ENCODE data around the gene TSFM.

GRCh38 chr12:57802607-57803006, 20.0 kb downstream of the TSFM start:
- no peak for TF ChIP-seq EZH2 (IDR thresholded peaks at IDR 0.05; ENCODE audit: insufficient read depth, poor library complexity, severe bottlenecking)
- no peak for TF ChIP-seq EZH2phosphoT487 (IDR thresholded peaks at IDR 0.05; ENCODE audit: insufficient read depth, low read depth)

Measured in GM23248 (cell line).